ENCODE data around the gene SH3BGRL2.
"Not testable (repeated sequence)": the region's sequence is repeated elsewhere in the genome, so short reads cannot be mapped to it uniquely, and the experiment has no call there.

Gene SH3BGRL2

DNA sequence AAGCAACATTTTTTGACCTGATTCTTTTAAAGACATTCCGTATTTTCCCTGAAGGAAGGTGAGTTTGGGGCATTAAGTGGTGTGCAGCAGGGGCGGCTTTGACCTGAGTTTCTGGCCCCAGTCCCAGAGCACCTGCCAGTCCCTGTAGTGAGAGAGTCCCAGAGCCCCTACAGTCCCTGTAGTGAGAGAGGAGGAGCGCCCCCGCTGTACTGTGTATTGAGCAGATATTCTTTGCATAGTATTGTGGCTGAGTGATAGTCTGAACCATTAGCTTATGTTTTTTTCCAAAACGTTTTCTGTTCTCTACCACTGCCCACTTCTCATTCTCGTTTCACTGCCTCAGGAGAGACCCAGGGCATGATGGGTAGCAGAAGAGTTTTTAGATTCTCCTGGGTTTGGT, 17.2 kb upstream of the SH3BGRL2 start:
- Histone ChIP-seq H3K9ac (ENCODE audit: low read depth, low read length) (no peak overlapping the region), H3K79me2 (ENCODE audit: insufficient read depth, low read length) (no peaks in the 10 kb centered on the region), H3K27me3 (ENCODE audit: insufficient read depth, low read length, poor library complexity) (peaks cover 12% of the 10 kb centered on the region), H3K27ac (ENCODE audit: low read length) (no peak overlapping the region), H3K4me2 (ENCODE audit: insufficient read depth, low read length) (no peak overlapping the region), H3K9me3 (ENCODE audit: insufficient read depth, low read length, severe bottlenecking) (no peaks in the 10 kb centered on the region), H3K36me3 (ENCODE audit: insufficient read depth, low read length) (no peaks in the 10 kb centered on the region), H4K20me1 (ENCODE audit: insufficient read depth, low read length) (no peaks in the 10 kb centered on the region), H3K4me3 (ENCODE audit: low read depth in 1 of 2, low read length in 2 of 2) (no peak overlapping the region), H2AFZ (ENCODE audit: low read depth, low read length) (no peak overlapping the region), H3K4me1 (ENCODE audit: insufficient read depth, low read length) (no peaks in the 10 kb centered on the region)
- no peak for DNase-seq
- TF ChIP-seq, protein P1, sequence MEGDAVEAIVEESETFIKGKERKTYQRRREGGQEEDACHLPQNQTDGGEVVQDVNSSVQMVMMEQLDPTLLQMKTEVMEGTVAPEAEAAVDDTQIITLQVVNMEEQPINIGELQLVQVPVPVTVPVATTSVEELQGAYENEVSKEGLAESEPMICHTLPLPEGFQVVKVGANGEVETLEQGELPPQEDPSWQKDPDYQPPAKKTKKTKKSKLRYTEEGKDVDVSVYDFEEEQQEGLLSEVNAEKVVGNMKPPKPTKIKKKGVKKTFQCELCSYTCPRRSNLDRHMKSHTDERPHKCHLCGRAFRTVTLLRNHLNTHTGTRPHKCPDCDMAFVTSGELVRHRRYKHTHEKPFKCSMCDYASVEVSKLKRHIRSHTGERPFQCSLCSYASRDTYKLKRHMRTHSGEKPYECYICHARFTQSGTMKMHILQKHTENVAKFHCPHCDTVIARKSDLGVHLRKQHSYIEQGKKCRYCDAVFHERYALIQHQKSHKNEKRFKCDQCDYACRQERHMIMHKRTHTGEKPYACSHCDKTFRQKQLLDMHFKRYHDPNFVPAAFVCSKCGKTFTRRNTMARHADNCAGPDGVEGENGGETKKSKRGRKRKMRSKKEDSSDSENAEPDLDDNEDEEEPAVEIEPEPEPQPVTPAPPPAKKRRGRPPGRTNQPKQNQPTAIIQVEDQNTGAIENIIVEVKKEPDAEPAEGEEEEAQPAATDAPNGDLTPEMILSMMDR (IDR thresholded peaks at IDR 0.05; ENCODE audit: borderline replicate concordance, extremely low read depth, low read length, poor library complexity, severe bottlenecking): no peak
- TF ChIP-seq EZH2 (IDR thresholded peaks at IDR 0.05; ENCODE audit: borderline replicate concordance, low read depth, low read length, severe bottlenecking): no peak
- no peak for ATAC-seq (ENCODE audit: insufficient read depth, low read depth)

DNA sequence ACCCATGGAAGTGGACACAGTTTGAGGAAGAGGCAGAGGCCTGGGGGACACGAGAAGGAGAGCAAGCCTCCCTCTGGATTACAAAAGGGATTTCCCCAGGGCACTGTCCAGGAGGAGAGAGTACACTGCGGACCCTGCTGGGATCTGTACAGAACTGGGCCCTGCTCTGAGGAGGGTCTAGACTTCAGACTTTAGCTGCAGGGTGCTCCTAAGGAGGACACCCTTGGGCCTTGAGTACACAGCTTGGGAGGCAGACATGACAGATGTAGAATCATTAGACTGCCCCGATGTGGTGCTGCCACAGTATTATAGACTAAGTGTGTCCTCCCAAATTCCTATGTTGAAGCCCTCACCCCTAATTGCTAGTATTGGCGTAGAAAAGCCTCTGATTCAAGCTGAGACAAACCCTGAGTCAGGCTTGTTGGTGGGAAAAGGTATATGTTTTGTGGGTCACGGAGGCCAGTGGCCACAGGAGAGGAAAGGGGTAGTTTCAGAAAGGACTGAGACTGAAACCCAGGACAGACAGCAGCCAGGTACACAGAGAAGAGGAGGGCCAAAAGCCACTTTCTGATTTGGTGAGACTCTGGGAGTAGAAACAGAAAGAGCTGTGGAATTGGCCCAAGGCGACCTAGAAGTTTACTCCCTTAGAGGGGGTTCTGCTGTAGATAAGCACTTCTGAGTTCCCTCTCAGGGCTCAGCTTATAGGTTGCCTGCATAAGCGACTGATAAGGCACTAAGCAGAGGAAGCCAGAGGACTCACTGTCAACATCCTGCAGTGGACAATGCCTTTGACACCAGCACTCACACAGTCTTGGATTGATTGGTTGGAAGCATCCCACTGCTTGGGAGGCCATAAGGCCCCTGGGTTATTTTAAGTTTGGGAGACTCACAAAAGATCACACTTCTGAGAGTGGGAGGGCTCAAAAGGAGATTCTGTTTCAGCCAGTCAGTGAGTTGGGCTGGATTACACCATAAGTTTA, 16.5 kb upstream of the SH3BGRL2 start:
- no peak overlapping the region for H3K27ac ChIP-seq (ENCODE audit: low read length)
- peaks cover 13% of the 10 kb centered on the region for H3K27me3 ChIP-seq (ENCODE audit: insufficient read depth, low read length, poor library complexity)
- H3K9me3 ChIP-seq (ENCODE audit: insufficient read depth, low read length, severe bottlenecking): no peaks in the 10 kb centered on the region
- H3K79me2 ChIP-seq (ENCODE audit: insufficient read depth, low read length): no peaks in the 10 kb centered on the region
- ATAC-seq (ENCODE audit: insufficient read depth, low read depth) (0 out of 3 replicates have a peak, but pooled peaks have one; percentile 22), DNase-seq (no peak)
- H3K36me3 ChIP-seq (ENCODE audit: insufficient read depth, low read length): no peaks in the 10 kb centered on the region
- no peak overlapping the region for H3K4me2 ChIP-seq (ENCODE audit: insufficient read depth, low read length)
- H3K9ac ChIP-seq (ENCODE audit: low read depth, low read length): no peak overlapping the region
- H3K4me1 ChIP-seq (ENCODE audit: insufficient read depth, low read length): no peaks in the 10 kb centered on the region
- no peak overlapping the region for H3K4me3 ChIP-seq (ENCODE audit: low read depth in 1 of 2, low read length in 2 of 2)
- no peaks in the 10 kb centered on the region for H4K20me1 ChIP-seq (ENCODE audit: insufficient read depth, low read length)
- TF ChIP-seq, protein P1 (IDR thresholded peaks at IDR 0.05; ENCODE audit: borderline replicate concordance, extremely low read depth, low read length, poor library complexity, severe bottlenecking): no peak
- TF ChIP-seq EZH2 (IDR thresholded peaks at IDR 0.05; ENCODE audit: borderline replicate concordance, low read depth, low read length, severe bottlenecking): no peak
- H2AFZ ChIP-seq (ENCODE audit: low read depth, low read length): no peak overlapping the region

DNA sequence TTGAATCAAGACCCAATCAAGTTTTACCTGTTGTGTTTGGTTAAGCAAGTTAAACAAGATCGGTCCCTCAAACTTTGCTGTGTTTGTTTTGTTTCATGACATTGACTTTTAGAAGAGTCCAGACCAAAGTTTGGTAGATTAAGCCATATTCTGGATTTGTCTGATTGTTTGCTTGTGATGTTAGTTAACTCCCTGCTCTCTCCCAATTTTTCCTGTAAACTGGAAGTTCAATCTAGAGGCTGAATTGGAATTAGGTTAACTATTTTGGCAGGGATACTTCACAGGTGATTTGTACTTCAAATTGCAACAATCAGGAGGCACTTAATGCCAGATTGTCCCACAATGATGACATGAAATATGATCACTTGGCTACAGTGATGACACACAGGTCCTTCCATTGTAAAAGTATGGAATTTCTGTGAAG, 13.6 kb upstream of the SH3BGRL2 start:
- no peaks in the 10 kb centered on the region for H3K4me1 ChIP-seq (ENCODE audit: insufficient read depth, low read length)
- no peak overlapping the region for H3K9ac ChIP-seq (ENCODE audit: low read depth, low read length)
- no peak overlapping the region for H3K4me3 ChIP-seq (ENCODE audit: low read depth in 1 of 2, low read length in 2 of 2)
- no peak for ATAC-seq (ENCODE audit: insufficient read depth, low read depth)
- no peak overlapping the region for H2AFZ ChIP-seq (ENCODE audit: low read depth, low read length)
- H3K79me2 ChIP-seq (ENCODE audit: insufficient read depth, low read length): no peaks in the 10 kb centered on the region
- DNase-seq: no peak
- TF ChIP-seq, protein P1 (IDR thresholded peaks at IDR 0.05; ENCODE audit: borderline replicate concordance, extremely low read depth, low read length, poor library complexity, severe bottlenecking): no peak
- no peak for TF ChIP-seq EZH2 (IDR thresholded peaks at IDR 0.05; ENCODE audit: borderline replicate concordance, low read depth, low read length, severe bottlenecking)
- H3K27ac ChIP-seq (ENCODE audit: low read length): no peak overlapping the region
- H3K36me3 ChIP-seq (ENCODE audit: insufficient read depth, low read length): no peaks in the 10 kb centered on the region
- no peaks in the 10 kb centered on the region for H4K20me1 ChIP-seq (ENCODE audit: insufficient read depth, low read length)
- H3K27me3 ChIP-seq (ENCODE audit: insufficient read depth, low read length, poor library complexity): peaks cover 19% of the 10 kb centered on the region
- H3K4me2 ChIP-seq (ENCODE audit: insufficient read depth, low read length): no peak overlapping the region
- H3K9me3 ChIP-seq (ENCODE audit: insufficient read depth, low read length, severe bottlenecking): no peaks in the 10 kb centered on the region

DNA sequence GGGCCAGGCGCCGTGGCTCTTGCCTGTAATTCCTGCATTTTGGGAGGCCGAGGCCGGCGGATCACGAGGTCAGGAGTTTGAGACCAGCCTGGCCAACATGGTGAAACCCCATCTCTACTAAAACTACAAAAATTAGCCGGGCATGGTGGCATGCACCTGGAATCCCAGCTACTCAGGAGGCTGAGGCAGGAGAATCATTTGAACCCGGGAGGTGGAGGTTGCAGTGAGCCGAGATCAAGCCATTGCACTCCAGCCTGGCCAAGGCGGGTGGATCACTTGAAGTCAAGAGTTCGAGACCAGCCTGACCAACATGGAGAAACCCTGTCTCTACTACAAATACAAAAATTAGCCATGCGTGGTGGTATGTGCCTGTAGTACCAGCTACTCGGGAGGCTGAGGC, 12.7 kb upstream of the SH3BGRL2 start:
- not testable (repeated sequence) for H3K9me3 ChIP-seq (ENCODE audit: insufficient read depth, low read length, severe bottlenecking); H3K36me3 ChIP-seq (ENCODE audit: insufficient read depth, low read length); ATAC-seq (ENCODE audit: insufficient read depth, low read depth); H3K79me2 ChIP-seq (ENCODE audit: insufficient read depth, low read length); H2AFZ ChIP-seq (ENCODE audit: low read depth, low read length); H3K4me3 ChIP-seq (ENCODE audit: low read depth in 1 of 2, low read length in 2 of 2); H3K9ac ChIP-seq (ENCODE audit: low read depth, low read length); H3K4me2 ChIP-seq (ENCODE audit: insufficient read depth, low read length); DNase-seq; H3K27ac ChIP-seq (ENCODE audit: low read length); H3K4me1 ChIP-seq (ENCODE audit: insufficient read depth, low read length); H4K20me1 ChIP-seq (ENCODE audit: insufficient read depth, low read length)
- H3K27me3 ChIP-seq (ENCODE audit: insufficient read depth, low read length, poor library complexity): peaks cover 19% of the 10 kb centered on the region

All from DND-41 (cell line).